GM21526 (cell line): Measurements from ENCODE around the gene NBPF14.
"Not testable (repeated sequence)": the region's sequence is repeated elsewhere in the genome, so short reads cannot be mapped to it uniquely, and the experiment has no call there.

Experiments used
- ATAC-seq: cut with Tn5 transposase; IDR thresholded peaks from one replicate; pipeline ENCODE4 v1.9.1; 2021; ENCODE audit warnings: moderate library complexity; ENCODE audit not compliant: unreplicated experiment, low FRiP score

Gene NBPF14, protein sequence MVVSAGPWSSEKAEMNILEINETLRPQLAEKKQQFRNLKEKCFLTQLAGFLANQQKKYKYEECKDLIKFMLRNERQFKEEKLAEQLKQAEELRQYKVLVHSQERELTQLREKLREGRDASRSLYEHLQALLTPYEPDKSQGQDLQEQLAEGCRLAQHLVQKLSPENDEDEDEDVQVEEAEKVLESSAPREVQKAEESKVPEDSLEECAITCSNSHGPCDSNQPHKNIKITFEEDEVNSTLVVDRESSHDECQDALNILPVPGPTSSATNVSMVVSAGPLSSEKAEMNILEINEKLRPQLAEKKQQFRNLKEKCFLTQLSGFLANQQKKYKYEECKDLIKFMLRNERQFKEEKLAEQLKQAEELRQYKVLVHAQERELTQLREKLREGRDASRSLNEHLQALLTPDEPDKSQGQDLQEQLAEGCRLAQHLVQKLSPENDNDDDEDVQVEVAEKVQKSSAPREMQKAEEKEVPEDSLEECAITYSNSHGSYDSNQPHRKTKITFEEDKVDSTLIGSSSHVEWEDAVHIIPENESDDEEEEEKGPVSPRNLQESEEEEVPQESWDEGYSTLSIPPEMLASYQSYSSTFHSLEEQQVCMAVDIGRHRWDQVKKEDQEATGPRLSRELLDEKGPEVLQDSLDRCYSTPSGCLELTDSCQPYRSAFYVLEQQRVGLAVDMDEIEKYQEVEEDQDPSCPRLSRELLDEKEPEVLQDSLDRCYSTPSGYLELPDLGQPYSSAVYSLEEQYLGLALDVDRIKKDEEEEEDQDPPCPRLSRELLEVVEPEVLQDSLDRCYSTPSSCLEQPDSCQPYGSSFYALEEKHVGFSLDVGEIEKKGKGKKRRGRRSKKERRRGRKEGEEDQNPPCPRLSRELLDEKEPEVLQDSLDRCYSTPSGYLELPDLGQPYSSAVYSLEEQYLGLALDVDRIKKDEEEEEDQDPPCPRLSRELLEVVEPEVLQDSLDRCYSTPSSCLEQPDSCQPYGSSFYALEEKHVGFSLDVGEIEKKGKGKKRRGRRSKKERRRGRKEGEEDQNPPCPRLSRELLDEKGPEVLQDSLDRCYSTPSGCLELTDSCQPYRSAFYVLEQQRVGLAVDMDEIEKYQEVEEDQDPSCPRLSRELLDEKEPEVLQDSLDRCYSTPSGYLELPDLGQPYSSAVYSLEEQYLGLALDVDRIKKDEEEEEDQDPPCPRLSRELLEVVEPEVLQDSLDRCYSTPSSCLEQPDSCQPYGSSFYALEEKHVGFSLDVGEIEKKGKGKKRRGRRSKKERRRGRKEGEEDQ (N-terminal part only)

DNA sequence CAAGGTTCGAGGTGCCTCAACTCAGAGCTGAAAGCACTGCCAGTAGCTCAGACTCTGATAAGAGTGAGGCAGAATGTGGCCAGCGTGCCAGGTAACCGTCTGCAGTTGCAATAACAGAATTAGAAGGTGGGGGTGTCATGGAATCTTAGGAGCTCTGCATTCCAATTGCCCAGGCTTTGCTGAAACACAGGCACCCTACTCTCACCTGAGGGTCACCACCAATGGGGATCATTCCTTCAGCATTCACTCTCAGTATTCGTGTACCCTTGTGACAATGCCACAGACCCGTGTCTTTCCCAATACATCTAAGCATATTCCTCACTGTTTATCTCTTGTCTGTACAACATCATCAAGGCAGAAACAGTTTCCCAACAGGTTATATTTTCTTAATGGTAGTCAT lies at the start of gene NBPF14:
TSS of gene NBPF14 (minus strand) at position 101 of the 400 bp plus-strand sequence. CDS start 294 bp downstream, outside the sequence.
- not testable (repeated sequence) for ATAC-seq

DNA sequence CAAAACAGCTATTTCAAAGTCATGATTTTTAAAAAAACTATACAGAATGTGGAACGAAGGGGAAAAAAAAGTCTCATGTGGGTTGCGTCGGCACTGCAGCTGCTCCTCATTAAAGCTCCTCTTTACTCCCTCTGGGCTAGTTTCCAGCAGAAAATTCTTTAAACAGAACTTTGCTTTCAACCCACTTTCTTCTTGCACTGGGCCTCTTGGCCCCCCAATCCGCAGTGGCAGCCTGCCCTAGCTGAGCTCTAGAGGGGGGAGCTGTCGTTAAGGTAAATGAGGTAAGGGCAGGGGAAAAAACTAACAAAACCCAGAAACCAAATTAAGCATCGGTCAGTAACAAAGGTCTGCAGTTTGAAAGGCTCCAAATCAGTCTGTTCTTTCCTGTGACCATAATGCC lies 29.6 kb upstream of the NBPF14 start:
- ATAC-seq, result not testable (repeated sequence)

DNA sequence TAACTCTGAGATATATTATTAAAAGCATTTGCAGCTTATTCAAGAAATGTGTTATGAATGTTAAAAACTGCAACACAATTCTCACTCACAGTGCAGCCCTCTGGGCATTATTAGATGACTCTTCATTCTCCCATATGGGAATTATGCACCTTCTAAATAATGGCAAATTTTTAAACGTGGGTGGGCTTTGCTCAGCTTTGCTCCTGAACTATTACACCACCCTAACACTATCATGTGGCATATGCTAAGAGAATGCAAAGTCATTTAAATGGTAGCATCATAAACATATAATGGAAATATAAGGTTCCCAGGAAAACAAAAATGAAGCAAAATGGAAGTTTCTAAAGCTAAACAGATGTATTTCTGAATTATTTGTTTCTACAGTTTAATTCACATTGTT lies 22.4 kb upstream of the NBPF14 start:
- not testable (repeated sequence) for ATAC-seq

DNA sequence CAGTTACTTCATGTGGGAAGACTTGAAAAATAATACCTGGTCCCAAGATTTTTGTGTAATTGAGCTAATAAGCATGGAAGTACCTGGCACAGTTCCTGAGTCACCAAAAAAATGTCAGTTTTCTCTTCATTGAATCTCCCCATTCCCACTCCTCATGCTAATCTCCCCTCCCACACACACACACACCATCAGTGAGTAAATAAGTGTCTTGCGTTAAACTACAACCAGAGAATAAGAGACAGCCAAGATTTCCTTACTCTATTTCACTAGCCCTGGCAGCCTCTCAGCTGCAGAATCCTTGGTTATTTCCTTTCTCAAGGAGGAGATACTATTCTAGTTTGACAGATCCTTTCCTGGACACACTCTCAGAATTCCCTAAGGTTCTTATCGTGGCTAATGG lies 9.5 kb upstream of the NBPF14 start:
- ATAC-seq, result not testable (repeated sequence)

DNA sequence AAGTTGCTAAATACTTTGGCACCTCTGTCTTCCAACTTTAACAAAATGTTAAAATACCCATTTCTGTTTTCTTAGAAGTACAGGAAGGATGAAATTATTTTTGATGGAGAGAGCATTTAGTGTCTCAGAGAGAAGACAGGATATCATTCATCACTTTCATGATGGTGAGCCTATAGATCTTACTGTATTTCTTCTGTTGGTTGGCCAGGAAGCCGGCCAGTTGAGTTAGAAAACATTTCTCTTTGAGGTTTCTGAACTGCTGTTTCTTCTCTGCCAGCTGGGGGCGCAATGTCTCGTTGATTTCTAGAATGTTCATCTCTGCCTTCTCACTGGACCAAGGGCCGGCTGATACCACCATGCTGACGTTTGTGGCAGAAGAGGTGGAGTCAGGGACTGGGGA lies 451 bp downstream of the NBPF14 start:
- ATAC-seq, result not testable (repeated sequence)

DNA sequence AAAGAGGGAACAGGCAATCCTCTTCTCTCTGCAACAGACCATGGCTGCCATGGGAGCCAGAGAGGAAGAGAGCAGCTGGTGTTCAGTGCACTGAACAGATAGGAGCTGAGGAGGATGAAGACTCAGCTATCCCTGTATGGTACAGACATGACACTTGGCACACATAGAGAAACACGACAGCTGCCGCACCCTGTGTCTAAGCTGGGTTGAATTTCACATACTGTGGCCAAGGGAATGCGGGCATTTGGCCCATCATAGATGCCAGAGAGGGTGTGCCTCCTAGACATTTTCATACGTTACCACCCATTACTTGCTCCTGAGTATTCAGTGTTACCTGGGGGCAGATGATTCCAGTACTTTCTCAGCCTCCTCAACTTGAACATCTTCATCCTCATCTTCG lies 4.7 kb downstream of the NBPF14 start:
- not testable (repeated sequence) for ATAC-seq

DNA sequence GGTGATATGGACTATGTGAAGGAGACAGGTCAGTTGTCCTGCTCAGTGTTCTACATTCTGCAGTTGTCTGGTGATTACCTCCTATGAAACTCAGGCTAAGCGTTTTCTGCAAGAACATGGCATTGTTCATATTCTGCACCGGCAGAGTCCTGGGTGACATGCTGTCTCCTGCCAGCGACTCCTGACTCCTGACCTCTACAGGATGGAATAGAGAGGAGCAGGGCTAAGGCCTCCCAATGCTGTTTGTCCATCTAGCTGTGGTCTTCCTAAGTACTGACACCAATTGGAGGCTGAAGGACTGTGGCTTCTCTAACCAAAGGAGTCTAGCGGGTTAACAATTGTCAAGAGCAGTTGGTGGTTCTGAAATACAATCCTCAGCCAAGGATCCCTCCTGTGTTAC lies 63.7 kb downstream of the NBPF14 start:
- ATAC-seq, result not testable (repeated sequence)

DNA sequence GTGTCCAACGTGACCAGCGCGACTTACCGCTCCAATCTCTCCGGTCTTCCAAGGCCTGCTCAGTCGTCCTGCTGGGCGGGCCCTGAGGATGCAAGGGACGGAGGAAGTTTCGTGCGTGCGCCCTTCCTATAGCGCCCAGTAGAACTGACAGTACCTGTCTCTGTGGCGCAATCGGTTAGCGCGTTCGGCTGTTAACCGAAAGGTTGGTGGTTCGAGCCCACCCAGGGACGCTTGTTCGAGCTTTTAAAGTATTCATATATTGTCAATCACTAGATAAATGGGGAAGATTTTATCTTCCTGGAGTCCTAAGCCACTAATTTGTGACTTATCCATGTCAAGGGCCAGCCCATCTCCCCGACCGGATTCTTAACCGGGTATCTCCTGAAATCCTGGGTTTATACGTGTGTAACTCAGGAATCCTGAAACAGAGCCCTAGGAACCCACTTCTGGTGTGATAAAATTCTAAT lies 66.7 kb downstream of the NBPF14 start:
- not testable (repeated sequence) for ATAC-seq

DNA sequence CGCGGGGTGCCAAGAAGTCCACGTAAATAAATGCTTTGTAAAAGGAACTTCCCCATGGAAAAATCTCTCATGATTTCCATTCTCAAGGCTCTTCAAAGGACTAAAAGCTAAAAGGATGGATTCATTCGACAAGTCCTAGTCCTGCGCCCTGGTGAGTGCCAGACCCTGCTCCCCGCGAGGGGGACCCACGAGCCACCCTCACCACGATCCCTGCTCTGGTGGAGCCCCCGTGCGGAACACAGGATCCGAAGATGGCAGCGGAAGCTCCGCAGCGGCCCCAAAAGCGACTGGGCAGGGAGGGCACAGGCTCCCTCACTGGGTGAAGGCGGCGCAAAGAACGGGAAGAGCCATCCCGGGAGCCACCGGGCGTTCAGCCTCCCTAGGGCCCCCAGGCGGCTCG lies 67.2 kb downstream of the NBPF14 start:
- ATAC-seq, result not testable (repeated sequence)

DNA sequence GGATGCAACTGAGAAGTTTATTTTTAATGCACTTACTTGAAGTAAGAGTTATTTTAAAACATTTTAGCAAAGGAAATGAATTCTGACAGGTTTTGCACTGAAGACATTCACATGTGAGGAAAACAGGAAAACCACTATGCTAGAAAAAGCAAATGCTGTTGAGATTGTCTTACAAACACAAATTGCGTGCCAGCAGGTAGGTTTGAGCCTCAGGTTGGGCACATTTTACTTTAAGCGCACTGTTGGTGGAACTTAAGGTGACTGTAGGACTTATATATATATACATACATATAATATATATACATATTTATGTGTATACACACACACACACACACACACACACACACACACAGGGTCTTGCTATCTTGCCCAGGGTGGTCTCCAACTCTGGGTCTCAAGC lies 69.2 kb downstream of the NBPF14 start:
- not testable (repeated sequence) for ATAC-seq

DNA sequence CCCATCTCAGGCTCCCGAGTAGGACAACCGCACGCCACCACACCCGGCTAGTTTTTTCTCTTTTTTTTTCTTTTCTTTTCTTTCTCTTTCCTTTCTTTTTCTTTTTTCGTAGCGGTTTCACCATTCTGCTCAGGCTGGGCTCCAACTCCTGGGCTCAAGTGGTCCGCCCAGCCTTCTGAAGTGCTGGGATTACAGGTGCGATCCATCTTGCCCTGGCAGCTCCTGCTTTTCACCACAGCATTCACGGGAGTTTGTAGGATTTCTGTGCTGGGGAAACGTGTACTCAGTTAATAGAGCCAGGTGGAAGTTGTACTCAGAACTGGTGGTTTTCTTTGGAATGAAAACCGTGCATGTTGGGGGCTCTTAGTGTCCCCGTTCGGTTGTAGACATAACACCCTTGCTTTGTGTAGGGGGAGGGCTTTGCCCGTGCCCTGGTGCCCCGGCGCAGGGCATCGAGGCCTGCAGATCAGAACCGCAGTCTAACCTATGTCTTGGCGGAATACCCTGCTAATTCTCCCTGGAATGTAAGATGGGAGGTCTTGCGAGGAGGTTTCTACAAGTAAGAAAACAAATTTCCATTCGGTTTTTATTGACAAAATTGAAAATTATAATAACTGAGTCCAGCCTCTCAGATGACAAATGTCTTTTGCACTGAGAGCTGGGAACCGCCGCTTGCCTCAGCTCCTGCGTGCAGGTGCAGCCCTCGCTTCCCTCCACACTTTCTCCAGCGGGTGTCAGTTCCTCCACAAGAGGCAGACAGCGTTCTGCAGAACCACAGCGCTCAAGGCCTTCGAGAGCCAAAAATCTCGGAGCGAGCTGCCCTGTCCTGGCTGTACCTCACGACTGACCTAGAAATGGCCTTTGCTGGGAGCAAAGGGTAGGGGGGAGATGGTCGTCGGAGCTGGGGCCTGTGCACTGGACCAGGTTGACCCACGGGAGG lies 72.3 kb downstream of the NBPF14 start:
- ATAC-seq, result peak; percentile 30

DNA sequence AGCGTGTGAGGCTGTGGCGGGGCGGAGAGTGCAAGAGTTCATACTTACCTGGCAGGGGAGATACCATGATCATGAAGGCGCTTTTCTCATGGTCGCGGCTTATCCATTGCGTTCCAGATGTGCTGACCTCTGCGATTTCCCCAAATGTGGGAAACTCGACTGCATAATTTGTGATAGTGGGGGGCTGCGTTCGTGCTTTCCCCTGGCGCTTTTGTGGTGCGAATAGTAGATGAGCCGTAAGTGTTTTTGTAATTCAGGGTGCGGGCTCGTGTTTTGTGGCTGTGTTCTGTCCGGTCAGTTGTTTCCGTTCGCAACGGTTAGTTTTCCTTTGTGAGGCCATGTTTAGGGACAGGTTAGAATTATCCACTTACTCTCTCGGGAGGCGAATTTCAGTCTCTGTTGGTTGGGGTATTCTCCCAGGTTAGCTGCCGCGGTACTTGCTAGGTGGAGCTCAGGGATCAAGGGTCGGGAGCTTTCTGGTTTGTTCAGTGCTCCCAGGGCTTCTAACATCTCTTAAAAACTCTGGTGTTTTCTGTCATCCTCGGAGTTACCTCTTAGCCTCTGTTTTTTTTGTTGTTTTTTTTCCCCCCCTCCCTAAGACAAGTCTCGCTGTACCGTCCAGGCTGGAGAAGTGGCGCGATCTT lies 73.1 kb downstream of the NBPF14 start:
- ATAC-seq, result peak; percentile 74

DNA sequence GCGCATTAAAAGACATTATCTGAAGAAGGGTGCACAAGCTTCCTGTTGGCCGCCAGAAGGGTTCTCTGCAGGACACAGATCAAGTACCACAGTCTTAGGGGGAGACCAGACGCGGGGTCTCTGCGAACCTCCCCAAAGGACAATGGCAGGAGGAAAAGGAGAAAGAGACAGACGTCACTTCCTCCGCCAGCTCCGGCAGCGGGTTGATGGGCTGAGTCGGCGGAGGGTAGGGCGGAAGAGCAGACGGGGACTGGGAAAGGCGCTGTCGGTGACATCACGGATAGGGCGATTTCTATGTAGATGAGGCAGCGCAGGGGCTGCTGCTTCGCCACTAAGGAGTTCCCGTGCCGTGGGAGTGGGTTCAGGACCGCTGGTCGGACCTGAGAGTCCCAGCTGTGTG lies 73.7 kb downstream of the NBPF14 start:
- ATAC-seq, result not testable (repeated sequence)

DNA sequence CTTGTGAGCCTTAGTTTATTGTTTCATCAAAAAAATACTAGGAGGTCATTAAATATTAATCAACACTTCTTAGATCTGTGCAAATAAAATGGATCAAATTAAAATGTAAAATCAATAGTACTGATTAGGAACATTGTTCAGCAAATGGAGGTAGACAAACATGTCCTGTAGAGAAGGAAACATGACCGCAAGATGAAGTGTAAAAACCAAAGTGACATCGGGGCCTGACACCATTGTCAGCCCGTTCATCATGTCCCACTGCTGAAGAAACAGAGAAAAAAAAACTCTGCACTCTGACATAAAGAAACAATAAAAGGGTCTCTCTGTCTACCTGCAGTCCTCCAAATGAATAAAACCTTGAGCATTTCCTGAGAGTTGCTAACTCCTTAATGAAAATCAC lies 81.5 kb downstream of the NBPF14 start:
- not testable (repeated sequence) for ATAC-seq

DNA sequence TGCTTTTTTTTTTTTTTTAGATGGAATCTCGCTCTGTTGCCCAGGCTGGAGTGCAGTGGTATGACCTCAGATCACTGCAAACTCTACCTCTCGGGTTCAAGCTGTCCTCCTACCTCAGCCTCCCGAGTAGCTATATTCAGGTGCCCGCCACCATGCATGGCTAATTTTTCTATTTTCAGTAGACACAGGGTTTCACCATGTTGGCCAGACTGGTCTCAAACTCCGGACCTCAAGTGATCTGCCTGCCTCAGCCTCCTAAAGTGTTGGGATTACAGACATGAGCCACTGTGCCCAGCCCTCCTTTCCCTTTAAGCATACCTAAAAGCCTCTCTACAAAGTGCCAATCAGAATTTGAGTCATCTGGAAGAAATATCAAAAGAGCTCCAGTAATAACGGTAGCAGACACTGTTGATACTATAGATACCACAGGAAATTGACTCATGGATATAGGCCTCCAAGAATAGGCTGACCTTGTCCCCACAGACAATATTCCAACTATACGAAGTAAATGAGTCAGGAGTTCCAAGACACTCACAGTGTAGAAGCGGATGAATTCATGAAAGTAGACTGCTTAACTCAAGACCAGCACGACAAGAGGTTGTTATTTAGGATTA lies 83.1 kb downstream of the NBPF14 start:
- not testable (repeated sequence) for ATAC-seq

DNA sequence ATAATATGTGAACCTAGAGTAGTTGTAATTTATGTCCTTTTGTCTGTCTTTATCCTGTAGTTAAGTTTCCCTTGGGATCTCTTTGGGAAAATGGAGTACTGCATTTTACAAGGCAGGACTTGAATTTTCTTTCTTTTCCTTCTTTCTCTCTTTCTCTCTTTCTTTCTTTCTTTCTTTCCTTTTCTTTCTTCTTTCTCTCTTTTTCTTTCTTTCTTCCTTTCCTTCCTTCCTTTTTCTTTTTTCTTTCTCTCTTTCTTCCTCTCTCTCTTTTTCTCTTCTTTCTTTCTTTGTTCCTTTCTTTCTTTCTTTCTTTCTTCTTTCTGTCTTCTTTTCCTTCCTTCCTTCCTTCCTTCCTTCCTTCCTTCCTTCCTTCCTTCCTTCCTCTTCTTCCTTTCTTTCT lies 101.9 kb downstream of the NBPF14 start:
- not testable (repeated sequence) for ATAC-seq

DNA sequence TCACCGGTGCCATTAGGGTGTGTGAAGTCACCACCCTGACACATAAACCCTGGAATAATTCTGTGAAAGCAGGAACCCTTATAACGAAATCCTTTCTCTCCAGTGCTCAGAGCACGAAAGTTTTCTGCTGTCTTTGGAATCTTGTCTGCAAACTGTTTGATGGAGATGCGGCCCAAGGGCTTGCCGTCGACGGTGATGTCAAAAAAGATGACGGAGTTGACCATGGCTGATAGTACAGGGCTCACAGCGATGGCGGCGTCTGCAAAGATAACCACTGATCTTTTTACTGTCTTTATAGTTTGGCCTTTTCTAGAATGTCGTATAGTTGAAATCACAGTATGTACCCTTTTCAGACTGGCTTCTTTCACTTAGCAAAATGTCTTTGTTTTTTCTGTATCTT lies 112.8 kb downstream of the NBPF14 start, which contains the start of gene PPIAL4G:
TSS of gene PPIAL4G (minus strand) at position 274 of the 400 bp plus-strand sequence. CDS start at position 224, 50 bp downstream.
- not testable (repeated sequence) for ATAC-seq
